ENCODE results near the gene VAPB. TPM values are rescaled to one million over a fixed set of nuclear protein-coding genes. Genes with fewer than 3 reads are reported as not detected.

VAPB gene
- total and polyA plus RNA-seq, 4 donors: 20.9 to 50.6 (median 35.3) TPM

DNA sequence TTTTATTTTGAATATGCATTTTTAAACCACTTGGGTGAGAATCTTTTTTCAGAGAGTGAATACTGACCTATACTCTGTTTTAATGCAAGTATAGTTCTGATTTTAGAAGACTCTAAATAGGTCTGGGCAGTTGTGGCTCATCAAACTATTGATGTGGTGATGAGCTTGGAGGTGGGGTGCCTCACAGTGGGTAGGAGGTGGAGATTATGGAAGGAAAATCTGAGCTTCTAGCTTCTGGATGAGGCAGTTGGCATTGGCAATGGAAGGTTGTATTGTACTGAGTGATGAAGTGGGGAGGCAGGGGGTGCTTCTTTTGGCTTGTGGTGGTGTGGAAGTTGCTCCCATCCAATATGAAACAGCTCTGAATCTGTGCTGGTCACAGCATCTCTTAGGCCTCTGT is 52.7 kb downstream of the VAPB start:
- Histone ChIP-seq H3K4me3 (ENCODE audit: low read length in 2 of 2) (no peak overlapping the region), H3K9me3 (ENCODE audit: control insufficient read depth, low read length) (peaks cover 1% of the 10 kb centered on the region), H3K36me3 (ENCODE audit: control insufficient read depth in 1 of 2, insufficient read depth in 2 of 2, low read length in 1 of 2) (peaks cover 3 to 6% of the 10 kb centered on the region in 2 donors), H3K4me1 (ENCODE audit: control insufficient read depth in 1 of 2, insufficient read depth in 2 of 2, low read length in 2 of 2) (no peaks in the 10 kb centered on the region), H3K27ac (ENCODE audit: low read depth in 1 of 2, low read length in 2 of 2) (no peak overlapping the region), H3K27me3 (ENCODE audit: control insufficient read depth in 1 of 2, insufficient read depth in 2 of 2, low read length in 1 of 2) (no peaks in the 10 kb centered on the region)
- DNase-seq (no peak), ATAC-seq (ENCODE audit: low FRiP score) (no peak)
- intact Hi-C loops (cut with DNase I): no loop called here

DNA sequence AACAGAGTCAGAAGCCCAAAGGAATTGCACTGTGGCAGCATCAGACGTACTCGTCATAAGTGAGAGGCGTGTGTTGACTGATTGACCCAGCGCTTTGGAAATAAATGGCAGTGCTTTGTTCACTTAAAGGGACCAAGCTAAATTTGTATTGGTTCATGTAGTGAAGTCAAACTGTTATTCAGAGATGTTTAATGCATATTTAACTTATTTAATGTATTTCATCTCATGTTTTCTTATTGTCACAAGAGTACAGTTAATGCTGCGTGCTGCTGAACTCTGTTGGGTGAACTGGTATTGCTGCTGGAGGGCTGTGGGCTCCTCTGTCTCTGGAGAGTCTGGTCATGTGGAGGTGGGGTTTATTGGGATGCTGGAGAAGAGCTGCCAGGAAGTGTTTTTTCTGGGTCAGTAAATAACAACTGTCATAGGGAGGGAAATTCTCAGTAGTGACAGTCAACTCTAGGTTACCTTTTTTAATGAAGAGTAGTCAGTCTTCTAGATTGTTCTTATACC is 55.8 kb downstream of the VAPB start:
- H3K36me3 ChIP-seq (ENCODE audit: control insufficient read depth in 1 of 2, insufficient read depth in 2 of 2, low read length in 1 of 2): peaks cover 0 to 9% of the 10 kb centered on the region in 2 donors
- 93 to 94% methylated on average over 5 of the region's 5 CpGs for WGBS, 2 donors
- ATAC-seq (ENCODE audit: low FRiP score): no peak
- no peaks in the 10 kb centered on the region for H3K9me3 ChIP-seq (ENCODE audit: control insufficient read depth, low read length)
- H3K27me3 ChIP-seq (ENCODE audit: control insufficient read depth in 1 of 2, insufficient read depth in 2 of 2, low read length in 1 of 2): no peaks in the 10 kb centered on the region
- H3K4me3 ChIP-seq (ENCODE audit: low read length in 2 of 2): no peak overlapping the region
- H3K4me1 ChIP-seq (ENCODE audit: control insufficient read depth in 1 of 2, insufficient read depth in 2 of 2, low read length in 2 of 2): no peaks in the 10 kb centered on the region
- intact Hi-C loops (cut with DNase I): no loop called here
- no peak for DNase-seq
- H3K27ac ChIP-seq (ENCODE audit: low read depth in 1 of 2, low read length in 2 of 2): no peak overlapping the region

DNA sequence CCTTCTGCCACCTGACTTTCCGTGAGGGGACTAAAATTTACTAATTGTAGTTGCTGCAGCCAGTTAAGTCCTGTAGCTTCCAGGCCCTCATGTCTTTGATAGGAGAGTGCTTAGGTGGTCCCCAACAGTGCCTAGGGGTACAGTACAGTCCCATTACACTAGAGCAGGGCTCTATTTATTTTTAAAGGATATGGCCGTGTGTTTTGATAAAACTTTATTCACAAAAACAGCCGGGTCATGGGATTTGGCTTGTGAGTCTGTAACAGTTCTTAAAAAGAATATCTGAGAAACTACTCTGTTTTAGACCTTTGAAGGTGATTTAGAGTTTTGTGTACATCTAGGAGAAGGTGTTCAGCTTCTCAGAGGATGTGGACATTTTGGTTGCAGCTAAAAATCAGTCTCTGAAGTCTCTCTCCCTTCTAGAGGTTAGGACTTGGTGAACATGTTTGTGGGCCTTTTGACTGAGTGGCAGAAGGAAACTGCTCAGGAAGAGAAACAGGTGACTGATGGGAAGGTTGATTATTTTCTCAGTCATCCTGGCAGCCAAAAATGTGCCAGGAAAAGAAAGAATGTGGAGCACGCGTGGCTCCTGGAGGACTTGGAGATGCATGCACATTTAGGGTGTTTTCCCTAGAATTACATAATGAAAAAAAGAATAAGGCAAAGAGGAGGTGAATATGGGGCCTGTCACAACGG is 57.4 kb downstream of the VAPB start:
- DNase-seq (no peak), ATAC-seq (ENCODE audit: low FRiP score) (no peak)
- Histone ChIP-seq H3K27me3 (ENCODE audit: control insufficient read depth in 1 of 2, insufficient read depth in 2 of 2, low read length in 1 of 2) (no peaks in the 10 kb centered on the region), H3K9me3 (ENCODE audit: control insufficient read depth, low read length) (no peaks in the 10 kb centered on the region), H3K4me3 (ENCODE audit: low read length in 2 of 2) (no peak overlapping the region), H3K4me1 (ENCODE audit: control insufficient read depth in 1 of 2, insufficient read depth in 2 of 2, low read length in 2 of 2) (no peaks in the 10 kb centered on the region), H3K36me3 (ENCODE audit: control insufficient read depth in 1 of 2, insufficient read depth in 2 of 2, low read length in 1 of 2) (peaks cover 0 to 9% of the 10 kb centered on the region in 2 donors), H3K27ac (ENCODE audit: low read depth in 1 of 2, low read length in 2 of 2) (no peak overlapping the region)
- WGBS, 2 donors: 68 to 70% methylated on average over 6 of the region's 6 CpGs
- intact Hi-C loops (cut with DNase I): no loop called here

DNA sequence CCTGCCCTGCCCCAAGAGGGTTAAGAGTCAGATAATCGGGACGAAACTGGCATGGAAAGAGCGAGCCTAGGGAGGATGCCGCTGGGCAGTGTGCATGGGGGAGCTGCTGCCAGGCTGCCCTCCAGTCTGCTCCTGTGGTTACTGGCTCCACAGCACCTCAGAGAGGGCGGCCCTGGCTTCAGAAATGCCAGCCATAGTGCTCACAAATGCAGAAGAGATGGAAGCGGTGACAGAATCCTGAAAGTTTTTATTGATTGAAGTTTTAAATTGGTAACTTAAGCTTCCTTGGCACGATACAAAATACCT is 57.9 kb downstream of the VAPB start:
- intact Hi-C loops (cut with DNase I): no loop called here
- Histone ChIP-seq H3K36me3 (ENCODE audit: control insufficient read depth in 1 of 2, insufficient read depth in 2 of 2, low read length in 1 of 2) (peaks cover 0 to 9% of the 10 kb centered on the region in 2 donors), H3K9me3 (ENCODE audit: control insufficient read depth, low read length) (no peaks in the 10 kb centered on the region), H3K4me3 (ENCODE audit: low read length in 2 of 2) (no peak overlapping the region), H3K4me1 (ENCODE audit: control insufficient read depth in 1 of 2, insufficient read depth in 2 of 2, low read length in 2 of 2) (no peaks in the 10 kb centered on the region), H3K27ac (ENCODE audit: low read depth in 1 of 2, low read length in 2 of 2) (no peak overlapping the region), H3K27me3 (ENCODE audit: control insufficient read depth in 1 of 2, insufficient read depth in 2 of 2, low read length in 1 of 2) (no peaks in the 10 kb centered on the region)
- no peak for DNase-seq
- no peak for ATAC-seq (ENCODE audit: low FRiP score)
- 76 to 79% methylated on average over 7 of the region's 7 CpGs for WGBS, 2 donors

GRCh38 chr20:58447511-58448391 is 58.7 kb downstream of the VAPB start:
- no peak overlapping the region for H3K4me3 ChIP-seq (ENCODE audit: low read length in 2 of 2)
- no peaks in the 10 kb centered on the region for H3K4me1 ChIP-seq (ENCODE audit: control insufficient read depth in 1 of 2, insufficient read depth in 2 of 2, low read length in 2 of 2)
- WGBS, 2 donors: 68 to 76% methylated on average over 10 of the region's 10 CpGs
- no peaks in the 10 kb centered on the region for H3K9me3 ChIP-seq (ENCODE audit: control insufficient read depth, low read length)
- no peaks in the 10 kb centered on the region for H3K27me3 ChIP-seq (ENCODE audit: control insufficient read depth in 1 of 2, insufficient read depth in 2 of 2, low read length in 1 of 2)
- ATAC-seq (ENCODE audit: low FRiP score) (no peak), DNase-seq (no peak)
- H3K36me3 ChIP-seq (ENCODE audit: control insufficient read depth in 1 of 2, insufficient read depth in 2 of 2, low read length in 1 of 2): peaks cover 0 to 10% of the 10 kb centered on the region in 2 donors
- intact Hi-C loops (cut with DNase I): no loop called here
- no peak overlapping the region for H3K27ac ChIP-seq (ENCODE audit: low read depth in 1 of 2, low read length in 2 of 2)

- no peak overlapping the region for H3K4me3 ChIP-seq (ENCODE audit: low read length in 2 of 2)
- H3K9me3 ChIP-seq (ENCODE audit: control insufficient read depth, low read length): no peaks in the 10 kb centered on the region
- 78 to 88% methylated on average over 4 of the region's 4 CpGs for WGBS, 2 donors
- H3K27me3 ChIP-seq (ENCODE audit: control insufficient read depth in 1 of 2, insufficient read depth in 2 of 2, low read length in 1 of 2): no peaks in the 10 kb centered on the region
- H3K27ac ChIP-seq (ENCODE audit: low read depth in 1 of 2, low read length in 2 of 2): no peak overlapping the region
- DNase-seq (no peak), ATAC-seq (ENCODE audit: low FRiP score) (no peak)
- H3K4me1 ChIP-seq (ENCODE audit: control insufficient read depth in 1 of 2, insufficient read depth in 2 of 2, low read length in 2 of 2): no peaks in the 10 kb centered on the region
- peaks cover 0 to 8% of the 10 kb centered on the region in 2 donors for H3K36me3 ChIP-seq (ENCODE audit: control insufficient read depth in 1 of 2, insufficient read depth in 2 of 2, low read length in 1 of 2)
- intact Hi-C loops (cut with DNase I): no loop called here
These were observed 59.9 kb downstream of the VAPB start for GRCh38 chr20:58448958-58449357.

- intact Hi-C loops (cut with DNase I): no loop called here
- H3K4me1 ChIP-seq (ENCODE audit: control insufficient read depth in 1 of 2, insufficient read depth in 2 of 2, low read length in 2 of 2): no peaks in the 10 kb centered on the region
- 83 to 87% methylated on average over 10 of the region's 10 CpGs for WGBS, 2 donors
- no peaks in the 10 kb centered on the region for H3K27me3 ChIP-seq (ENCODE audit: control insufficient read depth in 1 of 2, insufficient read depth in 2 of 2, low read length in 1 of 2)
- H3K9me3 ChIP-seq (ENCODE audit: control insufficient read depth, low read length): no peaks in the 10 kb centered on the region
- DNase-seq (no peak), ATAC-seq (ENCODE audit: low FRiP score) (no peak)
- H3K4me3 ChIP-seq (ENCODE audit: low read length in 2 of 2): no peak overlapping the region
- H3K36me3 ChIP-seq (ENCODE audit: control insufficient read depth in 1 of 2, insufficient read depth in 2 of 2, low read length in 1 of 2): peaks cover 0 to 8% of the 10 kb centered on the region in 2 donors
- no peak overlapping the region for H3K27ac ChIP-seq (ENCODE audit: low read depth in 1 of 2, low read length in 2 of 2)
These were observed 60.7 kb downstream of the VAPB start for GRCh38 chr20:58449681-58450221.

DNA sequence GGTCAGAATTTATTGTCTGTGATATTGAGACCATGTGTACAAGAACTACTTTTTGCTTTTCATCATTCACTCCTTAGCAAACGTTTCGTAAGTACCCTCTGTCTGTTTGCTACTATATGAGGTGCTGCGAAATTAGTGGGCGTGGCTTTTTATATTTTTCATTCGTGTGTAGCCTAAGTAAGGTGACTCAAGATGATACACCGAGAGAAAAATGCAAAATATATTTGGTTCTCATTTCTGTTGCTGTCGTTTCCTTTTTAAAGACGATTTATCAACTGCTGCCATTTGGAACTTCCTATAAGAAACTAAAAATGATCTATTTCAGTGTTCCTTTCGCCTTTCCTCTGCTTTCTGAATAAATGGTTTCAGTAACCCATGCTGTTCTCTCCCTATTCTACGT is 61.2 kb downstream of the VAPB start:
- Histone ChIP-seq H3K4me1 (ENCODE audit: control insufficient read depth in 1 of 2, insufficient read depth in 2 of 2, low read length in 2 of 2) (no peaks in the 10 kb centered on the region), H3K4me3 (ENCODE audit: low read length in 2 of 2) (no peak overlapping the region), H3K27ac (ENCODE audit: low read depth in 1 of 2, low read length in 2 of 2) (no peak overlapping the region), H3K36me3 (ENCODE audit: control insufficient read depth in 1 of 2, insufficient read depth in 2 of 2, low read length in 1 of 2) (peaks cover 0 to 8% of the 10 kb centered on the region in 2 donors), H3K27me3 (ENCODE audit: control insufficient read depth in 1 of 2, insufficient read depth in 2 of 2, low read length in 1 of 2) (no peaks in the 10 kb centered on the region), H3K9me3 (ENCODE audit: control insufficient read depth, low read length) (no peaks in the 10 kb centered on the region)
- intact Hi-C loops (cut with DNase I): no loop called here
- DNase-seq (no peak), ATAC-seq (ENCODE audit: low FRiP score) (no peak)
- 83 to 85% methylated on average over 10 of the region's 10 CpGs for WGBS, 2 donors
